OCI-LY7 (cell line): Measurements from ENCODE around the gene ATP2A3. TPM values are rescaled to one million over a fixed set of nuclear protein-coding genes. Genes with fewer than 3 reads are reported as not detected.

ENCODE experiments used
- BruUV-seq: library from RNA; stranded (reverse); fragments of 400-500 nt; replicated peaks from 2 replicates; lab custom pipeline; 2021; lab: Mats Ljungman, UMichigan
- CTCF ChIA-PET: fragments of 300-600 bp; sonication (Branson Sonifier 250); formaldehyde crosslinking; loops from one replicate; lab custom pipeline; 2022; ENCODE audit warnings: antibody characterized with exemption; ENCODE audit not compliant: unreplicated experiment; lab: Charles Lee
- POLR2A ChIA-PET: fragments of 300-600 bp; sonication (Branson Sonifier 250); formaldehyde crosslinking; loops from one replicate; lab custom pipeline; 2022; ENCODE audit warnings: antibody characterized with exemption; lab: Charles Lee
- DNase-seq: peaks from one replicate; pipeline ENCODE4 v3.0.0-alpha.2; 2015; ENCODE audit warnings: low spot score
- H2AFZ ChIP-seq: fragments of 200-600 bp; sonication (generic), shearing (Covaris generic); 2 replicates; pipeline ENCODE4 v1.6.1; 2014; ENCODE audit warnings: mild to moderate bottlenecking, antibody characterized with exemption, low read length, moderate library complexity
- H3K27ac ChIP-seq: fragments of 200-600 bp; sonication (generic); 2 replicates; pipeline ENCODE4 v1.5.1; 2014; ENCODE audit warnings: mixed run types, low read depth, mild to moderate bottlenecking, moderate library complexity, low read length, inconsistent platforms; ENCODE audit not compliant: poor library complexity, severe bottlenecking
- H3K36me3 ChIP-seq: fragments of 200-600 bp; sonication (generic); 2 replicates; pipeline ENCODE4 v1.6.1; 2014; ENCODE audit warnings: mild to moderate bottlenecking, antibody characterized with exemption, low read length, moderate library complexity, mixed read lengths; ENCODE audit not compliant: insufficient read depth
- H3K4me1 ChIP-seq: fragments of 200-600 bp; sonication (generic); 2 replicates; pipeline ENCODE4 v1.5.1; 2014; ENCODE audit warnings: mild to moderate bottlenecking, low read length; ENCODE audit not compliant: insufficient read depth, poor library complexity, severe bottlenecking
- H3K4me2 ChIP-seq: fragments of 200-600 bp; sonication (generic); 2 replicates; pipeline ENCODE4 v1.6.1; 2014; ENCODE audit warnings: mild to moderate bottlenecking, low read length
- H3K4me3 ChIP-seq: fragments of 200-600 bp; sonication (generic); 2 replicates; pipeline ENCODE4 v1.5.1; 2014; ENCODE audit warnings: mild to moderate bottlenecking, low read depth, low read length; ENCODE audit not compliant: poor library complexity, severe bottlenecking
- H3K79me2 ChIP-seq: fragments of 200-600 bp; sonication (generic); 2 replicates; pipeline ENCODE4 v1.6.1; 2016; ENCODE audit warnings: low read depth, mild to moderate bottlenecking, low read length, moderate library complexity, mixed read lengths; ENCODE audit not compliant: insufficient read depth
- H3K9me2 ChIP-seq: fragments of 200-600 bp; sonication (generic); 2 replicates; pipeline ENCODE4 v1.6.1; 2016; ENCODE audit warnings: mild to moderate bottlenecking, low read length, mixed read lengths; ENCODE audit not compliant: insufficient read depth
- H3K9me3 ChIP-seq: fragments of 200-600 bp; sonication (generic); 2 replicates; pipeline ENCODE4 v1.6.1; 2014; ENCODE audit warnings: mild to moderate bottlenecking, mixed run types, low read length, mixed read lengths
- H4K20me1 ChIP-seq: fragments of 200-600 bp; sonication (generic); 2 replicates; pipeline ENCODE4 v1.6.1; 2014; ENCODE audit warnings: mild to moderate bottlenecking, antibody characterized with exemption, low read length, moderate library complexity, mixed read lengths; ENCODE audit not compliant: insufficient read depth
- EZH2phosphoT487 ChIP-seq: fragments of 200-600 bp; sonication (generic); IDR thresholded peaks from 2 replicates; pipeline ENCODE4 v1.6.1; 2018; ENCODE audit warnings: low read depth, borderline replicate concordance, mild to moderate bottlenecking, mixed run types, antibody characterized with exemption, low read length, moderate library complexity, mixed read lengths
- intact Hi-C: fragments of 100-400 bp; cut with micrococcal nuclease; formaldehyde crosslinking; loops from one replicate; pipeline ENCODE4 v1.10.0; 2022; ENCODE audit not compliant: unreplicated experiment
- total RNA-seq, 2 experiments: library from RNA; depleted of rRNA in 1 of 2; stranded (reverse); fragments of >200 nt in 1 of 2; shearing (Covaris generic) in 1 of 2; gene quantifications; 2 replicates each; pipeline ENCODE4 v1.2.3, GENCODE V29; 2014 to 2022
- TF ChIP-seq, protein P1 (sequence below): fragments of 200-600 bp; sonication (generic); conservative IDR thresholded peaks from 2 replicates; pipeline ENCODE4 v1.5.1; 2014; ENCODE audit warnings: mild to moderate bottlenecking, antibody characterized with exemption, low read length, moderate library complexity, mixed read lengths

ATP2A3 gene
- total RNA-seq, 2 experiments from 2014 or later: 108 to 353 TPM

DNA sequence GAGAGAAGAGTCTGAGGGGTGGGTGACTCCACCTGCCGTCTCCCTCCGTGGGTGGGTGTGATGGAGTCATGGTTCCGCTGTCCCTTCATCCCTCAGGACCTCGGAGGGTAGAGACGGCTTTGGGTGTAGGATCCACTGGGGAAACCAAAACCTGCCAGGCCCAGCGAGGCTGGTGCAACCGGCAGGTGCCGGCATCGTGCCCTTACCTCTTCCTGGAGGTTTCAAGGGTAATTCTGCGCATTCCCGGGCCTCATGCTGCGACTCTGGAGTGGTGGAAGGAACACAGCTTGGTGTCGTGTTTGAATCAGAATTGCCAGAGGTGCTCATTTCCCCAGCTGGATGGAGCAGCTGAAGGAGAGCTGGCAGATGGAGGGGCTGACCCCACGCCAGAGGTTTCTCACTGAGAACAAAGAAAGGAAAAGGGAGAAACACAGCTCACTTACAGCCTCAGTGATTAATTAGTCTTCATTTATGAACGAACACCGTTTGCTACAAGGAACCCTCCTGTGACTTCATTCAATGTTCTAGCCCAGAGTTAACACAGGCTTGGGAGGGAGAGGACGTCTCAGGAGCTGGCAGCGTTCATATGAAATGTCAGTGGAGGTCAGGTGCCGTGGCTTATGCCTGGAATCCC is 16.3 kb upstream of the ATP2A3 start:
- Histone ChIP-seq H4K20me1 (no peaks in the 10 kb centered on the region), H3K36me3 (no peaks in the 10 kb centered on the region), H3K4me2 (no peak overlapping the region), H2AFZ (no peak overlapping the region), H3K9me3 (no peaks in the 10 kb centered on the region; the same call in 1 of the 2 replicates), H3K4me3 (no peak overlapping the region), H3K4me1 (peaks cover 16% of the 10 kb centered on the region), H3K79me2 (no peaks in the 10 kb centered on the region), H3K9me2 (no peaks in the 10 kb centered on the region), H3K27ac (no peak overlapping the region)
- DNase-seq: no peak
- no peak for TF ChIP-seq EZH2phosphoT487
- TF ChIP-seq, protein P1, sequence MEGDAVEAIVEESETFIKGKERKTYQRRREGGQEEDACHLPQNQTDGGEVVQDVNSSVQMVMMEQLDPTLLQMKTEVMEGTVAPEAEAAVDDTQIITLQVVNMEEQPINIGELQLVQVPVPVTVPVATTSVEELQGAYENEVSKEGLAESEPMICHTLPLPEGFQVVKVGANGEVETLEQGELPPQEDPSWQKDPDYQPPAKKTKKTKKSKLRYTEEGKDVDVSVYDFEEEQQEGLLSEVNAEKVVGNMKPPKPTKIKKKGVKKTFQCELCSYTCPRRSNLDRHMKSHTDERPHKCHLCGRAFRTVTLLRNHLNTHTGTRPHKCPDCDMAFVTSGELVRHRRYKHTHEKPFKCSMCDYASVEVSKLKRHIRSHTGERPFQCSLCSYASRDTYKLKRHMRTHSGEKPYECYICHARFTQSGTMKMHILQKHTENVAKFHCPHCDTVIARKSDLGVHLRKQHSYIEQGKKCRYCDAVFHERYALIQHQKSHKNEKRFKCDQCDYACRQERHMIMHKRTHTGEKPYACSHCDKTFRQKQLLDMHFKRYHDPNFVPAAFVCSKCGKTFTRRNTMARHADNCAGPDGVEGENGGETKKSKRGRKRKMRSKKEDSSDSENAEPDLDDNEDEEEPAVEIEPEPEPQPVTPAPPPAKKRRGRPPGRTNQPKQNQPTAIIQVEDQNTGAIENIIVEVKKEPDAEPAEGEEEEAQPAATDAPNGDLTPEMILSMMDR: no peak
- BruUV-seq: no TSS peak
- intact Hi-C loops: no loop called here
- ChIA-PET CTCF (no interaction called here), POLR2A (interaction anchor here (0.5 to 1.0 kb wide), 2 partner anchors 9 to 15 kb away, joined by 3 to 4 read pairs; no protein-coding TSS in a partner anchor)

DNA sequence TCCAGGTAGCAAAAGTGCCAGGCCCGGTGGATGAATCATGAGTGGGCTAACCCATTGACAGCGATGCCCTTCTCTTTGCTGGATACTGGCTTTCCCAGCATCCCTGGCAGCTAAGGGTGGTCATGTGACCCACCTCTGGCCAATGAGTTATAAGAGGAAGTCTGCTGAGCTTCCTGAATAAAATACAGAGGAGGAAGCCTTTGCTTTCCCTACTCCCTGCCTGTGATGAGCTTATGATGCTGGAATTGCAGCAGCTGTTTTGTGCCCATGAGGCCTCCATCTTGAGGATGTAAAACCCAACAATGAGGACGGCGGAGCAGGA is 15.0 kb upstream of the ATP2A3 start:
- no peaks in the 10 kb centered on the region for H3K79me2 ChIP-seq
- no peaks in the 10 kb centered on the region for H3K36me3 ChIP-seq
- peak; percentile 35 for DNase-seq
- no peak overlapping the region for H3K27ac ChIP-seq
- no peaks in the 10 kb centered on the region; the same call in 1 of the 2 replicates for H3K9me3 ChIP-seq
- no peak for TF ChIP-seq EZH2phosphoT487
- TF ChIP-seq, protein P1: no peak
- intact Hi-C loops: no loop called here
- no TSS peak for BruUV-seq
- CTCF ChIA-PET: interaction anchor here (1.0 kb wide), 1 partner anchor 14 kb away, joined by 3 read pairs; no protein-coding TSS in a partner anchor
- peak overlapping the region; percentile 49; the same call in 1 of the 2 replicates for H2AFZ ChIP-seq
- H4K20me1 ChIP-seq: no peaks in the 10 kb centered on the region
- no peak overlapping the region for H3K4me3 ChIP-seq
- POLR2A ChIA-PET: interaction anchor here (0.7 to 1.2 kb wide), 4 partner anchors 11 to 47 kb away, joined by 3 to 8 read pairs (median 3); no protein-coding TSS in a partner anchor
- peaks cover 16% of the 10 kb centered on the region for H3K4me1 ChIP-seq
- H3K4me2 ChIP-seq: no peak overlapping the region
- no peaks in the 10 kb centered on the region for H3K9me2 ChIP-seq
